Measurements from ENCODE around the gene DDX10.
A peak's percentile ranks its signal among the peaks of the same experiment; 100 is the strongest.

The DDX10 gene

DNA sequence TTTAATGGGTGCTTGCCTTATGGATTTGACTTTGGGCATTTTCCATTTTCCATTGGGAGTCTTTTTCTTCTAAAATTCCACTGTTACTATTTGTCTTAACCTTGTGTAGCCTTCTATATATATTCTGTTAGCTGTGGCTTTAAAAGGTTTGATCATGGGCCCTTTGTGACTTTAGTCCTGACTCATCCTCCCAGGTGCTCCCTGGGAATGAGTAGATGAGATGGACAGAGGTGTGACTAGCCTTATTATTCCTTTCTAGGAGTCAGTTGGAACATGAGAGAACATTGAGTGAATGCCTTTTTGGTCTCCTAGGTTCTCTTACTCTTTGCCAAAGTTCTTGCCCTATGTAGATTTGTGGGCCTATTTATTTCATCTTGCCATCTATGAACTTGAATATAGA lies 39.0 kb downstream of the DDX10 start:
- no peak overlapping the region for H3K4me3 ChIP-seq (ENCODE audit: low read depth, low read length)
- DNase-seq (ENCODE audit: low read depth) = no peak
- TF ChIP-seq, protein P1, sequence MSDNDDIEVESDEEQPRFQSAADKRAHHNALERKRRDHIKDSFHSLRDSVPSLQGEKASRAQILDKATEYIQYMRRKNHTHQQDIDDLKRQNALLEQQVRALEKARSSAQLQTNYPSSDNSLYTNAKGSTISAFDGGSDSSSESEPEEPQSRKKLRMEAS (IDR thresholded peaks at IDR 0.05; ENCODE audit: low read depth, low read length) = no peak
- TF ChIP-seq CTCF (IDR thresholded peaks at IDR 0.05; ENCODE audit: low read depth, low read length) (no peak), MYC (IDR thresholded peaks at IDR 0.05; ENCODE audit: low read depth, low read length) (no peak), POLR2A (IDR thresholded peaks at IDR 0.05; ENCODE audit: extremely low read depth, insufficient read length) (no peak)

- no peak overlapping the region for H3K4me3 ChIP-seq (ENCODE audit: low read depth, low read length)
- TF ChIP-seq MYC (IDR thresholded peaks at IDR 0.05; ENCODE audit: low read depth, low read length) = no peak
- TF ChIP-seq POLR2A (IDR thresholded peaks at IDR 0.05; ENCODE audit: extremely low read depth, insufficient read length) = no peak
- TF ChIP-seq CTCF (IDR thresholded peaks at IDR 0.05; ENCODE audit: low read depth, low read length) = no peak
- TF ChIP-seq, protein P1 (IDR thresholded peaks at IDR 0.05; ENCODE audit: low read depth, low read length) = no peak
- DNase-seq (ENCODE audit: low read depth) = no peak
These were observed 40.2 kb downstream of the DDX10 start for GRCh38 chr11:108705061-108705460.

DNA sequence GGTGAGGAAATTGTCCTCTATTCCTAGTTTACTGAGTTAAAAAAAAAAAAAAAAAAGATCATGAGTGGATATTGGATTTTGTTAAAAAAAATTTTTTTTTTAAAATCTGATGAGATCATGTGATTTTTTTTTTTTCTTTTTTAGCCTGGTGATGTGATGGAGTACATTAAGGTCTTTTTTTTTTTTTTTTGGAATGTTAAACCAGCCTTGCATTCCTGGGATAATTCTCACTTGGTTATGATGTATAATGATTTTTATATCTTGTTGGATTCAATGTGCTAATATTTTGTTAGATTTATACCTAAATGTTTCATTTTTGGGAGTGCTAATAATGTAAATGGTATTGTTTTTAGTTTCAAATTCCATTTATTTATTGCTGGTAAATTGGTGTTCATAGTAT lies 43.3 kb downstream of the DDX10 start:
- TF ChIP-seq POLR2A (IDR thresholded peaks at IDR 0.05; ENCODE audit: extremely low read depth, insufficient read length) (no peak), CTCF (IDR thresholded peaks at IDR 0.05; ENCODE audit: low read depth, low read length) (no peak), MYC (IDR thresholded peaks at IDR 0.05; ENCODE audit: low read depth, low read length) (no peak)
- TF ChIP-seq, protein P1 (IDR thresholded peaks at IDR 0.05; ENCODE audit: low read depth, low read length) = no peak
- DNase-seq (ENCODE audit: low read depth) = no peak

DNA sequence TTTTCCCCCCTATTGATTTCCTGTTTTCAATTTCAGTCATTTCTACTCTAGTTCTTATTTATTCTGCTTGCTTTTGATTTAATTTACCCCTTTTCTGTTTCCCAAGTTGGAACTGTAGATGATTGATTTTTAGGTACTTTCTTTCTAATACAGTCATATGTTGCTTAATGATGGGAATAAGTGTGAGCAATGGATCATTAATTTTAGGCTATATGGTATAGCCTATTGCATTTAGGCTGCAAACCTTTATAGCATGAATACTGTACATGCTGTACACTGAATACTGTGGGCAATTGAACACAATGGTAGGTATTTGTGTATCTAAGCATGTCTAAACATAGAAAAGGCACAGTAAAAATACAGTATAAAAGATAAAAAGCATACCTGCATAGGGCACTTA lies 44.9 kb downstream of the DDX10 start:
- DNase-seq (ENCODE audit: low read depth) = no peak
- no peak for TF ChIP-seq MYC (IDR thresholded peaks at IDR 0.05; ENCODE audit: low read depth, low read length)
- TF ChIP-seq, protein P1 (IDR thresholded peaks at IDR 0.05; ENCODE audit: low read depth, low read length) = no peak
- TF ChIP-seq CTCF (IDR thresholded peaks at IDR 0.05; ENCODE audit: low read depth, low read length) = no peak
- TF ChIP-seq POLR2A (IDR thresholded peaks at IDR 0.05; ENCODE audit: extremely low read depth, insufficient read length) = no peak
- H3K4me3 ChIP-seq (ENCODE audit: low read depth, low read length) = no peak overlapping the region

More for the DNA sequence above, 43.3 kb downstream of the DDX10 start:
- no peak overlapping the region for H3K4me3 ChIP-seq (ENCODE audit: low read depth, low read length)

DNA sequence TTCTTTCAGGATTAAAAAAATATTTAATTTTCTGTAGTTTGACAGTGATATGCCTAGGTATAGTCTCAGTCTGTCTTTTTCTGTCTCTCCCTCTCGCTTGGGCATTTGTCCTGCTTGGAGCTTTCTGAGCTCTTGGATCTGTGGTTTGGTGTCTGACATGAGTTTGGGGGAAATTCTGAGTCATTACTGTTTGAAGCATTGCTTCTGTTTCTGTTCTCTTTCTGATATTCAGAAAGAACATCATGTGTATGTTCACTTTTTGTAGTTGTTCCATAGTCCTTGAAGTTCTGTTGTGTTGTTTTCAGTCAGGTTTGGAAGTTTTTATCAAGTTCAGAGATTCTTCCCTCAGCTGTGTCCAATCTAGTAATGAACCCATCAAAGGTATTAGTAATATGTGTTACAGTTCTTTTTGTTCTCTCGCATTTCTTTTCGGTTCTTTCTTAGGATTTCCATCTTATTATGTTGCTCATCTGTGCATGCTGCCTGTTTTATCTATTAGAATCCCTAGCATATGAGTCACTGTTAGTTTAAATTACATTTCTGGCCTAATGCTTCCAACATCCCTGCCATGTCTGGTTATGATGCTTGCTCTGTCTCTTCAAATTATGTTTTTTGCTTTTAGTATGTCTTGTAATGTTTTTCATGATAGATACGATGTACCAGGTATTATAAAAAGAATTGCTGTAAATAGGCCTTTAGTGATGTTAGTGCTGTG lies 48.4 kb downstream of the DDX10 start:
- H3K4me3 ChIP-seq (ENCODE audit: low read depth, low read length) = no peak overlapping the region
- DNase-seq (ENCODE audit: low read depth) = peak; percentile 13
- TF ChIP-seq POLR2A (IDR thresholded peaks at IDR 0.05; ENCODE audit: extremely low read depth, insufficient read length) (no peak), CTCF (IDR thresholded peaks at IDR 0.05; ENCODE audit: low read depth, low read length) (no peak), MYC (IDR thresholded peaks at IDR 0.05; ENCODE audit: low read depth, low read length) (no peak)
- TF ChIP-seq, protein P1 (IDR thresholded peaks at IDR 0.05; ENCODE audit: low read depth, low read length) = no peak

Measured in NB4 (cell line).